ENCODE results near the gene GOLGA6D. TPM values are rescaled to one million over a fixed set of nuclear protein-coding genes. Genes with fewer than 3 reads are reported as not detected.
"Not testable (repeated sequence)": the region's sequence is repeated elsewhere in the genome, so short reads cannot be mapped to it uniquely, and the experiment has no call there.

The GOLGA6D gene
- total RNA-seq, 1 donor from 2014 or later: not detected

DNA sequence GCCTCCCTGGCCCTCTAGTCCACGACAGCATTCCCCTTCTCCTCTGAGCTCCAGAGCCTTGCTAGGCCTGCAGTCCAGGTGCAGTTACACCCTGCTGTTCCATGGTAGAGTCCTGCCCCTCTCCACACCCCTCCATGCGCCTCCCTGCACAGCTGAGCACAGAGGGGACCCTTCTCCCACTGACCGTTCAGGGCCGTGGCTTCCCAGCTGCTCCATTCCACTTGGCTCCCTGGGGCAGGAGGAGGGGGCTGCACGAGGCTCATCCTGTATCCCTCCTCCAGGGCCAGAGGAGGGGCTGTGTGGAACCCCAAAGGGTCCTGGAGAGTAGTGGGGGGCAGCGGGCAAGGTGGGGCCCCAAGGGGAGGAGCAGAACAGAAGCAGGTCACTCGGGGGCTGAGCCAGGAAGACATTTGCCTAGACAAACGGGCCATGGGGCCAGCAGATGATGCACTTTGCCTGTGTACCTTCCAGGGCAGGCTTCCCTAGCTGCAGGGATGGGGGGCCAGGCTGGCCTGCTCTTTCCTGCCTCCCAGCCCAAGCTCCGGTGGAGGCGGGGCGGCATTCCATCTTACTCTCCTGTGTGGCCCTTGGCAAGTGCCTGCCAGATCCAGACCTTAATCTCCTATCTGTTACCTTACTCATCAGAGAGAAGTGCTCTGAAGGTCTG, 45.2 kb upstream of the GOLGA6D start:
- TF ChIP-seq, protein P1, sequence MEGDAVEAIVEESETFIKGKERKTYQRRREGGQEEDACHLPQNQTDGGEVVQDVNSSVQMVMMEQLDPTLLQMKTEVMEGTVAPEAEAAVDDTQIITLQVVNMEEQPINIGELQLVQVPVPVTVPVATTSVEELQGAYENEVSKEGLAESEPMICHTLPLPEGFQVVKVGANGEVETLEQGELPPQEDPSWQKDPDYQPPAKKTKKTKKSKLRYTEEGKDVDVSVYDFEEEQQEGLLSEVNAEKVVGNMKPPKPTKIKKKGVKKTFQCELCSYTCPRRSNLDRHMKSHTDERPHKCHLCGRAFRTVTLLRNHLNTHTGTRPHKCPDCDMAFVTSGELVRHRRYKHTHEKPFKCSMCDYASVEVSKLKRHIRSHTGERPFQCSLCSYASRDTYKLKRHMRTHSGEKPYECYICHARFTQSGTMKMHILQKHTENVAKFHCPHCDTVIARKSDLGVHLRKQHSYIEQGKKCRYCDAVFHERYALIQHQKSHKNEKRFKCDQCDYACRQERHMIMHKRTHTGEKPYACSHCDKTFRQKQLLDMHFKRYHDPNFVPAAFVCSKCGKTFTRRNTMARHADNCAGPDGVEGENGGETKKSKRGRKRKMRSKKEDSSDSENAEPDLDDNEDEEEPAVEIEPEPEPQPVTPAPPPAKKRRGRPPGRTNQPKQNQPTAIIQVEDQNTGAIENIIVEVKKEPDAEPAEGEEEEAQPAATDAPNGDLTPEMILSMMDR (IDR thresholded peaks at IDR 0.05): no peak
- intact Hi-C loops (cut with DNase I): no loop called here
- Histone ChIP-seq H3K27ac (no peak overlapping the region), H3K9me3 (no peaks in the 10 kb centered on the region), H3K36me3 (no peaks in the 10 kb centered on the region), H3K27me3 (ENCODE audit: low read depth) (peaks cover 25% of the 10 kb centered on the region), H3K4me1 (no peaks in the 10 kb centered on the region), H3K4me3 (no peak overlapping the region)
- ATAC-seq (no peak), DNase-seq (no peak)

DNA sequence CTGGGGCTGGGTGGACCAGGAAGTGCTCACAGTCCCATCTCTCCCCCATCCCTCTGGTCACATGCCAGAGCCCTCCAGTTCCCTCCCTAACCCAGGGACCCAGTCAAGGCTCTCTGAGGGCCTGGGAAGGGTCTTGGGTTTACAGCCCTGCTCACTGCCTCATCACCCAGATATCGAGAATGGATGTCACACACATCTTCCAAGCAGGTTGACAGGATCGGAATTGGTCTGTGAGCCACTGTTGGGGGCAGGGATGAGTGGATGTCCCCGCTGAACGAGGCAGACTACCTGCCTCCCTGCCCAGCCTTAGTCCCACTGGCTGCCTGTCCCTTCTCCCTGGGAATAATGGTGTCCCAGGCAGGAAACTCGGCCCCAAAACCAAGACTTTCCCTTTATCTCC, 44.5 kb upstream of the GOLGA6D start:
- Histone ChIP-seq H3K27me3 (ENCODE audit: low read depth) (peaks cover 24% of the 10 kb centered on the region), H3K4me3 (no peak overlapping the region), H3K27ac (no peak overlapping the region), H3K9me3 (no peaks in the 10 kb centered on the region), H3K4me1 (no peaks in the 10 kb centered on the region), H3K36me3 (no peaks in the 10 kb centered on the region)
- DNase-seq (no peak), ATAC-seq (no peak)
- intact Hi-C loops (cut with DNase I): no loop called here
- TF ChIP-seq, protein P1 (IDR thresholded peaks at IDR 0.05): no peak

DNA sequence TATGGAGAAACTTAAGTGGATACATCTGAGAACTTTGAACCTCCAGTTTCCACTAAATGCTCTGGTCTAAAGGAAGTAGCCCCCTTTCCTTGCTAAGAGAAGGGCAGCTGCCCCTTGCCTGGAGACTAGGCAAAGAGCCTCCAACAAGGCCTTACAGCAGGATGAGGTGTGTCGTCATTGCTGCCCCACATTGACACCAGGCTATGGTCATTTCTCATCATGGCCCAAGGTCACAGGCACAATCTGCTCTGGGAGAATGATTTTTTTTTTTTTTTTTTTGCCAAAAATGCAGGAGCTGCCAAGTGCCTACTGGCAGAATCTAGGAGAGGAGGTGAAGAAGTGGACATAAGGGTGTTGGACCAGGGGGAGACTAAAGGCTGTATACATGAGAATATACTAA, 36.9 kb upstream of the GOLGA6D start:
- H3K27ac ChIP-seq; H3K4me3 ChIP-seq; intact Hi-C loops (cut with DNase I); H3K27me3 ChIP-seq (ENCODE audit: low read depth); ATAC-seq; DNase-seq; H3K36me3 ChIP-seq; H3K4me1 ChIP-seq; H3K9me3 ChIP-seq: not testable (repeated sequence)

DNA sequence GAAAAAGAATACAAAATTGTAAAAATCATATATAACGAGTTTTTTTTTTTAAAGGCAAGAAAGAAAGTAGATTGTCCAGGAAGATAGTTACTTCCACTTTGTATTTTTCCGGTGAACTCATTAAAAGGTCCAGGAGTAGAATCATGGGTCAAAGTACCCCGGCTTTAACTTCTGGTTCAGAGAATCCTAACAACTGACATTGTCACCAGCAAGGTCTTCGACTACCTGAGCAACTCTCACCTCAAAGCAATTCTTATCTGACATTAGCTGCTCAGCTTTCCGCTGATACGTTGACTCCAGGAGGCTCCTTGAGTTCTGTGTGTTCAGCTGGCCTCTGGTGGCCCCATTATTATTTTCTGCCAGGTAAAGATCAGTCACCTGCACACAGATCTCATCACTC, 33.6 kb upstream of the GOLGA6D start:
- H3K9me3 ChIP-seq; ATAC-seq; H3K27ac ChIP-seq; H3K4me3 ChIP-seq; H3K27me3 ChIP-seq (ENCODE audit: low read depth); H3K36me3 ChIP-seq; H3K4me1 ChIP-seq; DNase-seq; intact Hi-C loops (cut with DNase I): not testable (repeated sequence)

DNA sequence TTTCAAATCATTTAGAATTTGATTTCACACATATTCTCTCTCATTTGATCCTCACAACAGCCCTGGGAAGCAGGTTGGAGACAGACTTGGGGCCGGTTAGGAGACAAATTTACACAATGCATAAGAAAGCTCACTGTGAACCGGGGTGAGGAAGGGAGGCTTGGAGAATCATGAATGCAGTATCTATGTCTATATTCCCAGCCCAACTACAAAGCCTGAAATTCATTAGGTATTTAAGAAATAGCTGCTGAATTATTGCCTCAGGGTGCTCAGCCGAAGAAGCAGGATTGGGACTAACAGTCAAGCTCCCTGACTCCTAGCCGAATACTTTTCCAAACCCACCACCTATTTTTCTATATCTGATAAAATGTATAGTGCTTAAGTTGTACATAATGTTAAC, 32.9 kb upstream of the GOLGA6D start:
- H3K9me3 ChIP-seq: no peaks in the 10 kb centered on the region
- H3K27me3 ChIP-seq (ENCODE audit: low read depth): peaks cover 7% of the 10 kb centered on the region
- no peak for ATAC-seq
- TF ChIP-seq, protein P1 (IDR thresholded peaks at IDR 0.05): no peak
- intact Hi-C loops (cut with DNase I): no loop called here
- H3K36me3 ChIP-seq: no peaks in the 10 kb centered on the region
- H3K4me3 ChIP-seq: no peak overlapping the region
- H3K27ac ChIP-seq: no peak overlapping the region
- DNase-seq: no peak
- H3K4me1 ChIP-seq: no peaks in the 10 kb centered on the region

DNA sequence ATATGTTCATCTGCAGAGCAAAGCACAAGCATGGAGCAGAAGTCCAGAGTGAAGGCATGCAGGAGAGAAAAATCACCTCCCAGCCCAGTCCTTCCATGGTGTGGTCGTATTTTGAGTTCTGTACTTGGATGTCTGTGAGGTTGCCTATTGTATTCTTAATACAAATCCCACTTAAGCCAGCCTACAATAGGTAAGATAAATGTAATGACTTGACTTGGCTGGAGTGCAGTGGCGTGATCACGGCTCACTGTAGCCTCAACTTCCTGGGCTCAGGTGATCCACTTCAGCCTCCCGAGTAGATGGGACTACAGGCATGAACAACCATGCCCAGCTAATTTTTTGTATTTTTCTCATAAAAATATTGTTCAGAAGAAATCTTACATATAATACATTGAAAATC, 31.3 kb upstream of the GOLGA6D start:
- H3K9me3 ChIP-seq; H3K27me3 ChIP-seq (ENCODE audit: low read depth); intact Hi-C loops (cut with DNase I); H3K4me3 ChIP-seq; H3K27ac ChIP-seq; DNase-seq; ATAC-seq; H3K4me1 ChIP-seq; H3K36me3 ChIP-seq: not testable (repeated sequence)

DNA sequence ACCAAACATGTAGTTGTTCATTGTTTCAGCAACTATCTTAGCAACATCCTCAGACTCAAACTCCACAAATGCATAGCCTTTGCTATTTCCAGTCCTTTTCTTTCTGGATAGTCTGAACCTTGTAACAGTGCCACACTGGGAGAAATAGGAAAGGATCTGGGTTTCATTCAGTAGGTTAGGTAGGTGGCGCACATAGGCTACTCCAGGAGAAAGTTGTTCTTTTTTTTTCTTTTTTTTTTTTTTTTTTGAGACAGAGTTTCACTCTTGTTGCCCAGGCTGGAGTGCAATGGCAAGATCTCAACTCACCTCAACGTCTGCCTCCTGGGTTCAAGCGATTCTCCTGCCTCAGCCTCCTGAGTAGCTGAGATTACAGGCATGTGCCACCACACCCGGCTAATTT, 30.4 kb upstream of the GOLGA6D start:
- ATAC-seq; H3K27ac ChIP-seq; intact Hi-C loops (cut with DNase I); DNase-seq; H3K4me3 ChIP-seq; H3K9me3 ChIP-seq; H3K36me3 ChIP-seq; H3K27me3 ChIP-seq (ENCODE audit: low read depth); H3K4me1 ChIP-seq: not testable (repeated sequence)

DNA sequence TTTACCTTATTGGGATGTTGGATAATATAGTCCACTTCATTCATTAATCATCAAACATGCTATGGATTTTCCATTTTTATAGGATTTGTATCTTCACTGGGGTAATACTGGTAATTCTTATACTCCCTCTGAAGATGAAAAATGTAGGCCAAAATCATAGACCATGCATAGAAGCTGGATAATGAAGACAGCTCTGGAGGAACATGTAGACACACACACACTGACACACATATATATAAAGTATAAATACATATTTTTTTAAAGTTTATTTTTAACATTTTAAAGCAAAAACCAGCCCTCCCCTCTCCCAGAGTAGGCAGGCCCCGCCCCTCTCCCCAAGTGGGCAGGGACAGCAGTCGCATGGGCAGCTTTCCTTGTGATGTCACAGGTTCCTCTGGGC, 24.6 kb upstream of the GOLGA6D start, which contains the start of gene GOLGA6C:
Gene GOLGA6C, plus strand, starts transcription at position 301 of the 400 bp plus-strand sequence. CDS start 265 bp downstream, outside the sequence.
- H3K27ac ChIP-seq; H3K36me3 ChIP-seq; H3K9me3 ChIP-seq; ATAC-seq; H3K4me1 ChIP-seq; H3K4me3 ChIP-seq; H3K27me3 ChIP-seq (ENCODE audit: low read depth); intact Hi-C loops (cut with DNase I); DNase-seq: not testable (repeated sequence)

DNA sequence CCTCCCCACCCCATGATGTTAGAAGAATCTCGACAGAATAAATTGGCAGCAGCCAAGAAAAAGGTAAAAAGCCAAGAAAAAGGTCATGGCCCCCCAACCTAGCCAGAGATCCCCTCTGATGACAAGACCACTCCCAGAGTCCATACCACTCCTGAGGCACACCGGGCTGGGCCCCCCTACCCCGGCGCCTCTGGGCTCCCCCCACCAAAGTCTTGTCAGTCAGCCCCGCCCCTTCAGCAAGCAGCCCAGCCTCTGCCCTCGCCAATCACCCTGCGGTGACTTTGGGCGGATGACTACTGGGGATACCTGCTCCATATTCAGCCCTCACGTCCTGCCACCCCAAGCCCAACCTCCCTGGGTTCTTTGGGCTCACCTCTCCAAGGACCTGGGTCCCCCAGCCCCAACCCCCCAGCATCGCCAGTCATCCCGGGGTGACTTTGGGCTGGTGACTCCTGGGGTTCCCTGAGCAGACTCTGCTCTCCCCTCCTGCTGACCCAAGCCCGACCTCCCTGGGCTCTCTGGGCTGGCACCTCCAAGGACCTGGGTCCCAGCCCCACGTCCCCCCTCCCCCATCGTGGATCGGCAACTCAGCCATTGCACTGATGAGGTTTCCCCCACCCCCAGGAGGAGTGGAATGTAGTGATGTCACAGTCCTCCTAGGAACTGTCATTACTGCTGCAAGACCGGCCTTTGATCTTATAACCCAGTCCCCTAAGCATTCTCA, 23.9 kb upstream of the GOLGA6D start:
- H3K36me3 ChIP-seq; ATAC-seq; DNase-seq; H3K27me3 ChIP-seq (ENCODE audit: low read depth); H3K9me3 ChIP-seq; H3K4me1 ChIP-seq; H3K4me3 ChIP-seq; intact Hi-C loops (cut with DNase I); H3K27ac ChIP-seq: not testable (repeated sequence)

DNA sequence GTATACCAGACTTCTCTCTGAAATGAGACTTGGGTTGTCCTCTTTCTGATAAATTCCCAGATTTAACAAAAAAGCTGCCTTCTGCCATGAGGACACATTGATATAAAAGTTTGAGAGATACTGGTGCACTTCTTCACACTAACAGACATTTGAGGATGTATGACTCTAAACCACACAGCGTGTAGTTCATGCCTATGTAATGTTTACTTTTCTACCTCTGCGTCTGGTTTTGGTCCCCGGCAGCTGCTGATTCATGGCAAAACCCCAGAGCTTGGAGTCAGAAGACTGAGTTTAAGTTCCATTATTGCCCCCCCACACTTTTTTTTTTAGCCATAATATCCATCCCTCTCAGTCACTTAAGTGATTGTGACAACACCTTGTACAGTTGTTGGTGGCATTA, 22.8 kb upstream of the GOLGA6D start:
- H3K36me3 ChIP-seq; intact Hi-C loops (cut with DNase I); H3K9me3 ChIP-seq; H3K27ac ChIP-seq; DNase-seq; ATAC-seq; H3K4me1 ChIP-seq; H3K27me3 ChIP-seq (ENCODE audit: low read depth); H3K4me3 ChIP-seq: not testable (repeated sequence)
